SIG-M5 treated with dmso at 0.1 percent for 504 hours (cell line): ENCODE measurements around the gene ZNF672.
A peak's percentile ranks its signal among the peaks of the same experiment; 100 is the strongest.
"Not testable (repeated sequence)": the region's sequence is repeated elsewhere in the genome, so short reads cannot be mapped to it uniquely, and the experiment has no call there.

Experiments
- DNase-seq: peaks from one replicate; lab custom pipeline; 2025; ENCODE audit not compliant: unreplicated experiment; lab: John Stamatoyannopoulos, UW

Gene ZNF672

DNA sequence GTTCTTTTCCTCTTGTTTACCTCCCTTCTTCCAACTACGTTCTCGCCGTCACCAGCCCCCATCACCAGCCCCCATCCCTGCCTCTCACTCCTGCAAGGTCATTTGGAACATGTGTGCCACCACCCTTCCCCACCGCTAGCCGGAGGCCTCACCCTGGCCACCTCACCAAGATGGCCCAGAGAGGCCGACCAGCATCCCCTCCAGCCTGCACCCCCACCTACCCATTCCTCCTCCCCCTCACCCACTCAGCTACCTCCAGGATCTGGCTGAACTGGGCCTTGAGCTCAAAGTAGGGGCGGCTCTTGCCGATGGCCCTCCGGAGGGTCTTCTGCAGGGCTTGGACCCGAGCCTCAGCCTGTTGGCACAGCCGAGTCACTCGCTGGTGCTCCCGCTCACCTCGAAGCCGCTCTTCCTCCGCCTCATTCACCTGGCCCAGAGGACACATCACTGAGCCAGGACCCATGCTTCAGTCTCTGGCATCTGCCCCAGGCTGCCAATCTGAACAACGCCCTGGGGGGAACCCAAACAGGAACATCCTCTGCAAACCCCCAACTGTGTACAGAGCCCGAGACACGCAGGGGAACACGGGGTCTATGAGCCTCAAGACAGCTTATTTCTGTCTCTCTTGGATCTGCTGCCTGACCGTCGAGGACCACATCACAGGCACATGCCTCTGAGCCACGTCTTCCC is 25.1 kb upstream of the ZNF672 start:
- DNase-seq, result no peak

DNA sequence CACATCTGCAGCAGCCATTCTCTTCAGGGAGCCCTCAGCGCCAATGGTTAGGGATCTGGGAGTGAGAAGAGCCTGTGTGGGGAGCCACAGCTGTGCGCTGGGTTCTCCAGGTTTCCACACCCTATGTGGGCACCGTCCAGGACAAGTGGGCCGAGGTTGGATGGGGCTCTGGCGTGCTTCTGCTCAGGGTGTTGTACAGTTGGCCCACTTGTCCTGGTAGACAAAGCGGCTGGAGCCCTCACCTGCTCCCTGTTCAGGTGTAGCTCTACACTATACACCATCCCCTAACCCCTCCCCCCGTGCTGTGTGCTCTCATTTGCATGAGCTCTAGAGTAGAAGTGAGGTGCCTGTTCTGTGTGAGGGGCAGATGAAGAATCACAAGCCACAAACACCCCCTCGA is 24.5 kb upstream of the ZNF672 start:
- DNase-seq, result no peak

DNA sequence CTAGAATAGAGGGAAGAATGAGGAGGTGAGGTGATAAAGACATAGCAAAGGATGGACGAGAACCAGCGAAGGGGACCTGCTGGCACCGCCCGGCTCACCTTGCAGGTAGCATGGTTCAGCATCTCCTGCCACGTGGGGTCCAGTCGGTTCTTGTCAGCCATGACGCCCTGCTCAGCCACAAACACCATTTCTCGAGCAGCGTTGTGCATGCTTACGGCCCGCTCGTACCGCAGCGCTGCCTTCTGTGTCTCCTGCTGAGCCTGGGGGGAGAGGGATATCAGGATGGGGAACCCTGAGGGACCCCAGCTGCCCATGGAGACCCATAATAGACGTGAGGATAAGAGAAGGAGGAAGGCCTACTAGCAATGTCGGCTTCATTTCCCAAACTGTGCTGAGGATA is 23.7 kb upstream of the ZNF672 start:
- DNase-seq, result no peak

DNA sequence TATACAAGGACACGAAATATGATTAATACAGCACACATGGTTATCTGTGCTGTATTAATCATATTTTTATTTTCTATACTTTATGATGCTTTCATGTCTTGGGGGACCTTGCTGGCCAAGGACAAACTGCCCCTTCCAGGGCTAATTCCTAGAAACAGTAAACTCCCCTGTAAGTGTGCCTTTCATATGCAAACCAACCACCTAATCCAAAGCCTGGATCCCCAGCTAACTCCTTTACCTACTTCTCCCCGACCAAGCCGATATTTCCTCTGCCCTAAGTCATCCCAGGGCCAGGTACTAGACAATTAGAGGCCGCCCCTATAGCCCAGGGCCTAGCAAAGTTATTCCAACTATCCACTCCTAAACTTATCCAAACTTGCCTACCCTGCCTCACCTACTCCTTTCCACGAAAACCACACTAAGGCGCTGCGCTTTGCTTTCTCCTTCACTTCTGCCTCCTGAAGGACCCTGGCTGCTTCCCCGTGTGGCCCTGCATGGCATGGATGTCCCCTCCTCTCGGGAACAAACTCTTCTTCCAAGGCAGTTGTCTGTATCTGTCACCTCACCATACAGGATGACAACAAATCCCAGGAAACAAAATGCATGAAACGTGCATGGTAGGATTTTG is 22.5 kb upstream of the ZNF672 start:
- no peak for DNase-seq

DNA sequence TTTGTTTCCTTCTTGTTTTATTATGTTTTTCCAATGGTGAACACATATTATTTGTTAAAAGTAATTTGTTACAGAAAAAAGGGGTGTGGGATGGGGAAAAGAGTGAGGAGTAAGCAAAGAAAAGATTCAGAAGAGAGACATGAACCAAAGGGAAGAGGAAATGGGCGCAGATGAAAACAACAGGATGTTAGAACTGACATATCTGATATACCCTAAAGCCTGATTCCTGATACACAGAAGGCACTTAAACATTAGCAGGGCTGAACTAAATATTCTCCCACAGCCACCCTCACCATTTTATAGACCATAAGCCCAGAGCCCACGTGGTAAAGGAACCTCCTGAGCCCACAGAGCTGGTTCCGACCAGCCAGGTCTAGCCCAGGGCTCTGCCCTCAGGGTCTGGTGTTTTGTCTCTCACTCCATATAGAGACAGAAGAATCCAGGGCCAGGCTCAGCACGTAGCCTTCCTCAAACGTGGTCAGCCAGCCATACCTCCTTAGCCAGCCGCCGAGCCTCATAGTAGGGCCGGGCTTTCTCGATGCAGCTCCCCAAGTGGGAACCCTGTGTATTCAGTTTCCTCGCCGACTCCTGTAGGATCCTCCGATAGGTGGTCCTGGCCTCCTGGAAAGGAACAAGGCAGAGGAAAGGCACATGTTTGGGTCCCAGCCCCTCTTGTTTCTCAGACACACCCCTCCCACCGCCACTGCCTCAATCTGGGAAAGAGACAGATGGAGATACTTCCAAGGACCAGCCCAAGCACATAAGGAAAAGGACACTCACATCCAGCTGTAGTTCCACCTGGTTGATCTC is 21.8 kb upstream of the ZNF672 start:
- no peak for DNase-seq

DNA sequence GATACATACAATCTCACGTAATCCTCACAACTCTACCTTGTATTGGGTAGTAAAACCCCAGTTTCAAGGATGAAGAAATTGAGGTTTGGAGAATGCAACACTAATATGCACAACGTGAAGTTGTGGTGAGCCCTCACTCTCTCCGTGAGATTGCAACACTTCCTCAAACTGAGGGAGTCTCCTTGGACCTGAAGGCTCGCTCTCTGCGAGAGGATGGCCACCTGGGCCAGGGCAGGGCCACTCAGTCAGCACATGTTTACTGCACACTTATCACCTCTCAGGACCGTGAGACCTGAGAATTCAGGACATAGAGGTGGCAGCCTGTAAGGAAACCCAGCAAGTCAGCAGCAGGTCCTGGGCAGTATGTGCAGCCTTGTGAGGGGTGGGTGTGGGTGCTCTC is 21.0 kb upstream of the ZNF672 start:
- DNase-seq, result peak; percentile 91

DNA sequence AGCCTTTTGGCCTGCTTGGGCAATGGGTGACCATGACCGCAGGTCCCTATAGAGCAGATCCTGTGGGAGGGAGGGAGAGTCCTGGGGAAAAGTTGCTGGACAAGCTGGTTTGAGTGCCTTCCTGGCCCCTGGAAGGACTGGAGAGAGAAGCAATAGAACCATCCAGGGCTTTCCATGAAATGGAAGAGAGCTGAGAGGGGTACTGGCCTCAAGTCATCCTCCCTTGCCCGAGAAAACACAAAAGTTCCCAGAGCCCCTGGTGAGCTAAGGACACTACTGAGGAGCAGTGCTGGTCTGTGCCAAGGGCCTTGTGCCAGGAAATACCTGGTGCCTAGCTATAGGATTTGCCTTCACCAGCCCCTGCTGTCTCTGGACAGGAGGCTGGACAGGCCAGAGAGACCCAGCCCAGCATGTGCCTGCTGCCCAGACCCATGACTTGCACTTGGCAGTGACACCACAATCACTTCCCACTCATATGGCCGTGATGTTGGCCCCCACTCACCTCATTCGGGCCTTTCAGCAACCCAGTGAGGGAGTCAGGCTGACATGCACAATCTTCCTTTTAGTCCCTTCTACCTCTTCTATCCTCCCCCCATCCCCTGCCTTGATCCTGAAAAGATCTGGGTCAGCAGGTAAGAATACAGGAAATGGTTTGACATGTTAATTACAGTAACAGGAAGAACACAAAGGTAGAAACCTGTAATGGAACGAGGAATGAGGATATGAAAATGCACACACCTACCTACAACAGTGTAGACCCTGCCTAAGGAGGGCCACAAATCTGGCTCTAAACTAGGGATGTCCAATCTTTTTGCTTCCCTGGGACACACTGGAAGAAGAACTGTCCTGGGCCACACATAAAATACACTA is 19.3 kb upstream of the ZNF672 start:
- DNase-seq, result no peak

DNA sequence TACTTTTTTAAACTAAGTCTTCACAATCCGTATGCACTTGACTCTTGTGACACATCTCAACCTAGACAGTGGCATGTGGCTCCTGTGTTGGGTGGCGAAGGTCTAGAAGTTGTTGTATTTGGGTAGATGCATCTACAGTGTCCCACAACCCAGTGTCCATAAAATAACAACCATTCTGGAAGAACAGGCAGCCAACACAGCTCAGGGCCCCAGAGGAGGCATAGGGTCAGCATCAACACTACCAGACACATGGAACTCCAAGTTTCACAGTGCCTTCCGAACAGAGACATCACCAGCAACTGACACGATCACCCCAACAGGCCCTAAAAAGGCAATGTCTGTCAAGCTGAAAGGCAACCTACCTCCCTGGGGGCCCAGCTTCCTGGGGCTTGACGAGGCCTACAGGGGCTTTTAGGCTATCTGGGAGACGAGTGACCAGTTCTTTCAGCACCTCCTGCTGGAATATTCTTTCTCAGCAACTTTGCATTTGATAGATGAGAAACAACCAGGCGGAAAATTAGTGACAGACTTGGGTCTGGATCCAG is 17.9 kb upstream of the ZNF672 start:
- no peak for DNase-seq

DNA sequence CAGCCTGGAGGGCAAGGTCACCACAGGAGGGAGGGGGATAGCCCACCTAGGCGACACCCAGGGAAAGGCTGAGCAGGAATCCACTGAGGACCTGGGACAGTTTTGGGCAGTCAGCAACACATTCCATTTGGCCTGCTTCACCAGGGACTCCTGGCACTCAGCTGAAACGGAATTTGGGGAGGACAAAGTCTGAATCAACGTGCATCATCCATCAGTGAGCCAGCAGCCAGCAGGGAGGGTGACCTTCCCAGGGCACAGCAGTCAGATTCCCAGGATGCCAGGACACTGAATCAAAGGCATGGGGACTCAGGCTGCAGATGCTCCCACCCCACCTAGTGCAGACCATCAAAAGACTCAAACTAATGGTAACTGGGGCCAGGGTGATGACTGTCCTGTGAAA is 16.9 kb upstream of the ZNF672 start:
- no peak for DNase-seq

DNA sequence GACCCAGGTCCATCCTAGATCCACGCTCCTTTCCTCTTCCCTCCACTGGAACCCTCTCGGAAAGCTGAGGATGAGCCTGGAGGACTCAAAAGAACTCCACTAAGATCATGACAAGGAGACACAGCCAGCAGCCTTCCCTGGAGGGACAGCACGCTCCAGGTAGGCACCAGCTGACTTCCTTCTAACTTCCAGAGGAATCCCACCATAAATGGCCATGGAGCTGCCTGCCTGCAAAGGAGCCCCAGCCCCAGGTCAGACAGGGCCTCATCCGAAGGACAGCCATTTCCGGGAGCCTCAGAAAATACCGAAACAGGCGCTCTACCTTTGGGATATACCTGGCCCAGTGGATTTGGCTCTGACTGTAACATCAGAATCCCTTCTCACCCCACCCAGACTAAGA is 16.4 kb upstream of the ZNF672 start:
- DNase-seq, result no peak

DNA sequence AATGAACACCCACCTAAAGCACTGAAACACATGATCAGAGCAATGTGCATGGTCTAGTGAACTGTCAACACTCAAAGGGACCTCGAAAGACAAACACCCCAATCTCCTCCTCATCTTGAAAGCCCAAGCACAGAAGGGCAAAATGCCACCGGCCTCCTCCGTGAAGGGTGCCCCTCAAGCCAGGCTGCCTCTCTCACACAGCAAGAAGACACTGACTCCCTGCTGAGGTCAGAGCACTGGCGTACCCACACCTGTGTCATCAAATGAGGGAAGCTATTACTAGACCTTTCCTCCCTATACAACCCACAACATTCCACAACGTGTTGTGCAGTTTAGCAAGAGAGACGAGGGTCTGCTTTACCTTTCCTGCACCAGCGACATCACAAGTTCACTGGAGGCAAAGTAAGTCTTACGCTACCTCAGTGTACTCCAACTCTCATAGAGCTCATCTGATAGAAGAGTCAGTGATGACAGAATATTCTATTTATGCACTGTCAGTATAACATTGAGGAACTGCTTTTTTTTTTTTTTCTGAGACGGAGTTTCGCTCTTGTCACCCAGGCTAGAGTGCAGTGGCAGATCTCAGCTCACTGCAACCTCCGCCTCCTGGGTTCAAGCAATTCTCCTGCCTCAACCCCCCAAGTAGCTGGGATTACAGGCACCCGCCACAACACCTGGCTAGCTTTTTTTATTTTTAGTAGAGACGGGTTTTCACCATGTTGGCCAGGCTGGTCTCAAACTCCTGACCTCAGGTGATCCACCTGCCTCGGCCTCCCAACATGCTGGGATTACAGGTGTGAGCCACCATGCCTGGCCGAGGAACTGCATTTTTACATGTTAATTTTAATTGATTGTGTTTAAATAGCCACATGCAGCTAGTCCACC is 15.6 kb upstream of the ZNF672 start:
- DNase-seq, result peak; percentile 78

DNA sequence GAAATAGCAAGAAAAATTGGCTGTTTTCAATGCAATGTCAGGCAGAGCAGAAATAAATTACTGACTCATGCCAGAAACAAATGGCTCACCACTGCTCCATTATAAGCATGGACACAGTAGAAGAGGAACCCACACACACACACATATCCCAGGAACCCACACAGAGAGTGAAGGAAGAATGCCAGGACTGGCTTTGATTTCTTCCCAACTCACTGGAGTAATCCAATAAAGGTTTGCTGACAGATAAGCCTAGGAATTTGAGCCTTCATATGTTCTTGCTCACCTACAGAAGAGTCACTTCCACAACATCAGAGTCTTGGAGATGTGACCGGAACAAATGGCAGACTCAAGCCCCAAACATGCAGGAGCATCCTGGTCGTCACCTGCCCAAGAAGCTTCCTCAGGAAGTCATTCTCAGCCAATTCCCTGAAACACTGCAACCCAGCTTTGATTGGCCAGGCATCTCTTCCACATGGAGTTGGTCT is 14.5 kb upstream of the ZNF672 start:
- DNase-seq, result no peak

DNA sequence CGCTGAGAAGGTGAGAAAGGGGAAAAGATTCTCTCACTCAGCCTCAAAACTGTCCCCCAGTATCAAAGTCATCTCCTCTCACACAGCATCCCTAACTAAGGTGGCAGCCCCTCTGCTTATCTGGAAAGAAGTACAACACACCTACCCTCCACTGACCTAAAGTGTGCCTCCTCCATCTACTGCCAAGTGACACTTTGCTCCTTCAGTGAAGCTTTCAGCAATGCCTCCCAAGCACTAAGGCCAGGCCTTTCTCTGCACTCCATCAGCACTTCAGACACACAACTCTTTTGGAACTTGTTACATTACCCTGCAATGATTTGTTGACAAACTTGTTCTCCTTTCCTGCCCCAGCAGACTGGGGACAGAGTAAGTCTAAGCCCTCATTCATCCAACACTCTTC is 13.7 kb upstream of the ZNF672 start:
- DNase-seq, result no peak

DNA sequence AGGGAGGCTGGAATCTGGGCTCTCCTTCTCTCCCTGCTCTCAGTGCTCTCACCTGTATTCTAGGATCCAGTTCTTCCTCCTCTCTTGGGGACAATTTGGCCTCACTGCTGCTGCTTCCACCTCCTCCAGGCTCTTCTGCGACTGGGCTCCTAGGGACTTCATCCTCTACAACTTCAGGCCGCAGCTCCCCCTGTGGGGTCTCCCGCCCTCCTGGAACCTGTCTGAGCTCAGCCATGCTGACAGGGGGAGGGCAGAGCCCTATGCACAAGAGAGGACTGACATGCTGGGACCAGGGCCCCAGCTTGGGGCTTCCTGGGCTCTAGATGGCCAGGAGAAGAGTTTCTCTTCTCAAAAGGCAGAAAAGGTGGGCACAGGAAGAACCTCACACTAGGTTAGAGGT is 13.3 kb upstream of the ZNF672 start:
- DNase-seq, result no peak

DNA sequence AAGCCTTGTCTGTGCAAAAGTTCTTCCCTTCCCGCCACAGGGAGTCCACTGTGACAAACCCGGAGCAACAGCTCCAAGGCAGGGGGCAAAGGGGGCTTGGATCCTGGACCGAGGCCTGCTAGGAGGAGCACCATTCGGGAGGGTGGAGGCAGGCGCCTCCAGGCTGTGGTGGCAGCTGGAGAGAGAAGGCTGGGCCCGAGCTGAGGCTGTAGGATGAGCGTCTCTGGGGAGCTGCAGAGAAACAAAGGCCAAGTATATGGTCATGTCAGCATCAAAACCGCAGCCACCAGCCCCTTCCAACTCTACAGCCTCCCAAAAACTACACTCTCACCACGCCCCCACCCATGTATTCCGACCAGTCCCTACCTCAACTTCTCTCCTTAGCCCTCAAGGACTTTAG is 12.9 kb upstream of the ZNF672 start:
- no peak for DNase-seq

DNA sequence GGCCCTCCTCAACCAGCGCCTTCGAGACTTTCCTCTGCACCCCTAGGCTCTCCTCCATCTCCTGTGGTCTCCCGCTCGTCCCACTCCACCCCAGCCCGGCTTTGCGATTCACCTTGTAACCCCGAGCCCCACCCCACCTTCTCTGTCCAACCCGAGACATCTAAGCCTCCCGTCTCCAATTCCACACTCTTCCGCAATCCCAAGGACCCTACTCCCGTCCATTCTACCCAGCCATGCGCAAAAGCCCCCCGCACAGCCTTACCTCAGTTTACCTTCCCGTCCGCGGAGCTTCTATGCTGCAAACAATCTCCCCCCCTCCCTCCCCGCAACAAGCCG is 12.5 kb upstream of the ZNF672 start:
- no peak for DNase-seq

DNA sequence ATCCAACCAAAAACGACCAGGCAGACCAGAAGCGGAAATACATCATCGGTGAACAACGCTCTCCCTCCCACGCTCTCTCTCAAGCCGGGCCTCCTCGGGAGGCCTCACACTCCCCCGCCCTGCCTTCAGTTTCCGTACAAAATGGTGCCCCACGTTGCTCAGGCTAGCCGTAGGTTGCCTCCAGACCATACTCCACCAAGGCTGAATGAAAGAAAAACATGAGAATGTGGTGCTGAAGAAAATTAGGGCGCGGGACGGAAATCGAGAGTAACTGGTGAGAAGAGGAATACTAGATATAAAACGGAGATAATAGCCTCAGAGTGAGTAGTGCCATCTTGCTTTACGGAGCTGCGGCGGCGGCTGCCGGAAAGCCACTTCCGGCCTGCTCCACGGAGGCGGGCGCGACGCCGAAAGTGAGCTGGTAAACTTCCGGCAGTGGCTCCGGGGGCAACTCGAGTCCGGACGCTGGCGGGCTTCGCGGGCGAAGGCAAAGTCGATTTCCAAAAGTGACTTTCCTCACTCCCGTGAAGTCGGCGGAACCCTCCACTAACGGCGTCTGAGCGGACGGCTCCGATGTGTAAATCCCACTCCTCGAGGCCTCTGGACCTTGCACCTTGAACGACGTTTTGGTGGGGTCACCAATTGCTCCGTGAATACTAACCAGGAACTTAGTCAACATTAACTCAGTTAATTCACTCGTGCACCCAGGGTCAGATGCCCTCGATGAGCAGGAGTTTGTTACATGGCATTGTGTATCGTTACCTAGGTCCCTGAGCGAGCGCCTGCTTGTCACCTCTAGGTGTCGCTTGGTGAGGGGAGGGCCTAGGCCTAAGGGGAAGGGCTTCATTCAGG is 11.9 kb upstream of the ZNF672 start, which contains the start of gene SH3BP5L:
TSS of gene SH3BP5L (minus strand) at position 7 of the 852 bp plus-strand sequence. CDS start 980 bp downstream, outside the sequence.
- peak; percentile 99 for DNase-seq

DNA sequence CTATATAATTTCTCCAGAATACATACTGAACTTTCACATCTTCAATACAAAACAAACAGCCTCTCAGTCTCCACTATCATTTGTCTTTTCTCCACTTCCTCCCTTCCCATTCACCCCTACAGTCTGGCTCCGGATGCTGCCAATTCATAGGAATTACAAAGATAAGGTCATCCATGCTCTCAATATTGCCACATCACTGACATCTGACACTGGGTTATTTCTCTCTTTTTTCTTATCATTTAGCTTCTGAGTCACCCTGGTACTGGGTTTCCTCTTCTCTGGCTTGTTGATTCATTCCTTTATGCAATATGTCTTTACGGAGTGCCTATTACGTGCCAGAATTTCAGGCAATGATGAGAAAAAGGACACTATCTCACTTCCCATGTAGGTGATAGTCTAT is 9.2 kb upstream of the ZNF672 start:
- peak; percentile 99 for DNase-seq

DNA sequence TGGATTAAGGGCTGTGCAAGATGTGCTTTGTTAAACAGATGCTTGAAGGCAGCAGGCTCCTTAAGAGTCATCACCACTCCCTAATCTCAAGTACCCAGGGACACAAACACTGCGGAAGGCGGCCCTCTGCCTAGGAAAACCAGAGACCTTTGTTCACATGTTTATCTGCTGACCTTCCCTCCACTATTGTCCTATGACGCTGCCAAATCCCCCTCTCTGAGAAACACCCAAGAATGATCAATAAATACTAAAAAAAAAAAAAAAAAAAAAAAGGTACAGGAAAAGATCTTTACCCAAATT is 7.4 kb upstream of the ZNF672 start:
- DNase-seq, result not testable (repeated sequence)
